ENCODE data around the gene TP63.

DNA sequence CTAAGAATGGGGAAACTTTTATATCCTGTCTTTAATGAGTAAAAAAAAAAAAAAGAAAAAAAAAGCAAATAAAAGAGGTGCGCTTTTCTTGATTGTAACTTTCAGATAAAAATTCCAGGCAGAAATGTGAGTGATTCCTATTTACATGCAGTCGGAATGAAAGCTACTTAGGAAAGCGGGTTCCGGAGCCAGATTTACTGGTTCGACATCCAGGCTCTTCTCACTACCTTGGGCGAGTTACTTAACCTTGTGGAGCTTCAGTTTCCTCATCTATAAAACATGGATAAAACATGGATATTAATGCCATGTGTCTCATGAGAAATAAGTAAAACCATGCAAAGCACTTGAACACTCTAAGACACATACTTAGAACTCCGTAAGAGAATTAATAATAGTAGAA is 169.2 kb downstream of the TP63 start:
- TF ChIP-seq, protein P1, sequence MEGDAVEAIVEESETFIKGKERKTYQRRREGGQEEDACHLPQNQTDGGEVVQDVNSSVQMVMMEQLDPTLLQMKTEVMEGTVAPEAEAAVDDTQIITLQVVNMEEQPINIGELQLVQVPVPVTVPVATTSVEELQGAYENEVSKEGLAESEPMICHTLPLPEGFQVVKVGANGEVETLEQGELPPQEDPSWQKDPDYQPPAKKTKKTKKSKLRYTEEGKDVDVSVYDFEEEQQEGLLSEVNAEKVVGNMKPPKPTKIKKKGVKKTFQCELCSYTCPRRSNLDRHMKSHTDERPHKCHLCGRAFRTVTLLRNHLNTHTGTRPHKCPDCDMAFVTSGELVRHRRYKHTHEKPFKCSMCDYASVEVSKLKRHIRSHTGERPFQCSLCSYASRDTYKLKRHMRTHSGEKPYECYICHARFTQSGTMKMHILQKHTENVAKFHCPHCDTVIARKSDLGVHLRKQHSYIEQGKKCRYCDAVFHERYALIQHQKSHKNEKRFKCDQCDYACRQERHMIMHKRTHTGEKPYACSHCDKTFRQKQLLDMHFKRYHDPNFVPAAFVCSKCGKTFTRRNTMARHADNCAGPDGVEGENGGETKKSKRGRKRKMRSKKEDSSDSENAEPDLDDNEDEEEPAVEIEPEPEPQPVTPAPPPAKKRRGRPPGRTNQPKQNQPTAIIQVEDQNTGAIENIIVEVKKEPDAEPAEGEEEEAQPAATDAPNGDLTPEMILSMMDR (IDR thresholded peaks at IDR 0.05; ENCODE audit: low read length), result no peak
- TF ChIP-seq EZH2 (IDR thresholded peaks at IDR 0.05; ENCODE audit: borderline replicate concordance, low read length), result no peak
